AG20443 (cell line): Measurements from ENCODE around the gene DAD1.

Source experiments
- DNase-seq: peaks from one replicate; pipeline ENCODE4 v3.0.0; 2012; ENCODE audit warnings: low spot score, mixed read lengths

Gene DAD1

DNA sequence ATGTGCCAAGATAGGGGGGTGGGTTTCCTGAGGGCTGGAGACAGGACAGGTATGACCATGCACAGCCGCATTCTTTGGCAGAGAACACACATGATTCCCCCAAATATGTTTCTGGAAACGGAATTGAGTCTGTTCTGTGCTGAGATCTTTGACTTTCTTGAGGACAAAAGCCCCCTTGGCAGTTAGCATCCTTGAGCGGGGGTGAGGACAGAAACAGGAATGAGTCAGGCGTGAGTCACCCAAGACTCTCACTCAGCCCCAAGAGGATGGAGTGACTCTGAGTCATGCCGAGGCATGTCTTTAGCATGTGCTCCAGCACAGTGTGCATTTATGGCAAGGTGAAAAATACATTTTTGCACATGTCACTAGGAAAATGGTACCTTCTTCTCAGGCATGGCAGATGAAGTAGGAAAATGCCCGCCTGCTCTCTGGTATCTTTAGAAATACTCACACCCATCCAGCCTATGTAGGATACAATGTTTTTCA lies 52.1 kb downstream of the DAD1 start:
- peak; percentile 93 for DNase-seq

DNA sequence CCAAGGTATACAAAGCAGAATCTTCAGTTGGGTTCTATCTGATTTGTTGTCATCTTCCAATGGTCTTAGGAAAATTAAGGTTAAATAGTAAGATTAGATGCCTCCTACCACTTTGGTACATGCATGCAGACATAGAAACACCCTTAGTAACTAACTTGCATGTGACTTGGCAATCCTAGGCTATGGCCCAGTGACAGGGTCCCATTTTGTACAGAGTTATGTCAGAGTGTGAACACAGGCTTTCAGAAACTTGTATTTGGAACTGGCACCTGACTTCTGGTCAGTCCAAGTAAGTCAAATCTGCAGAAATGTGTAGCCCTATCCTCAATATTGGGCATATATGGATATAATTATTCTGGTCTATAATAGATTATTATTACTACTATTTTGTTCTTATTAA lies 53.1 kb downstream of the DAD1 start:
- DNase-seq = no peak

DNA sequence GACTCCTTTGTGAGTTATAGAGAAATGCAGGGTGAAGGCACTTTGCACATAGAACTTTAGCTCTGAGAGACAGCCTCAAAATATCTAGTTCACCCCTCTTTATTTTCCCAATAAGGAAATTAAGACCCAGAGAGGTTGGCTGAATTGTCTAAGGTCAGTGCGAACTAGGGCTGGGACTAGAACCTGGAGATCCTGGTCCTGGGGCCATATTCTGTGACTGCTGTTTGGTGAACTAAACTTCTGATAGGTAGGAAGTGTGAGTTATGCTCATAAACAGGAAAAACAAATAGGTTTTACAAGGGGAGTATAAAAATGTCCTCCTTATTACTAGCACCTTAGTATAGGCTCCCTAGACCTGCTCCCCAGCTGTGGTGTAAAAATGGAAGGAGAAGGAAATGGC lies 53.9 kb downstream of the DAD1 start:
- no peak for DNase-seq

DNA sequence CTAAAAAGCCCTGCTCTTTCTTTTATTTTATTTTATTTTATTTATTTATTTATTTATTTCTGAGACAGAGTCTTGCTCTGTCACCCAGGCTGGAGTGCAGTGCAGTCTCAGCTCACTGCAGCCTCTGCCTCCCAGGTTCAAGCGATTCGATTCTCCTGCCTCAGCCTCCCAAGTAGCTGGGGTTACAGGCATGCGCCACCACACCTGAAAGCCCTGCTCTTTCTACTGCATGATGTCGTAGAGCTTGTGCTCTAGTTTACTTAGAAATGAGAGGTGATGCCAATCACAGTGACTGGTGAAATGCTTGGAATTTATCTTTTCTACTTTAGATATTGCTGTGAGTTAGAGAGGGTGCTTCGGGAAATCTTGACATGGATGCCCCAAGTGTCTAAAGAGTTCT lies 54.5 kb downstream of the DAD1 start:
- no peak for DNase-seq

DNA sequence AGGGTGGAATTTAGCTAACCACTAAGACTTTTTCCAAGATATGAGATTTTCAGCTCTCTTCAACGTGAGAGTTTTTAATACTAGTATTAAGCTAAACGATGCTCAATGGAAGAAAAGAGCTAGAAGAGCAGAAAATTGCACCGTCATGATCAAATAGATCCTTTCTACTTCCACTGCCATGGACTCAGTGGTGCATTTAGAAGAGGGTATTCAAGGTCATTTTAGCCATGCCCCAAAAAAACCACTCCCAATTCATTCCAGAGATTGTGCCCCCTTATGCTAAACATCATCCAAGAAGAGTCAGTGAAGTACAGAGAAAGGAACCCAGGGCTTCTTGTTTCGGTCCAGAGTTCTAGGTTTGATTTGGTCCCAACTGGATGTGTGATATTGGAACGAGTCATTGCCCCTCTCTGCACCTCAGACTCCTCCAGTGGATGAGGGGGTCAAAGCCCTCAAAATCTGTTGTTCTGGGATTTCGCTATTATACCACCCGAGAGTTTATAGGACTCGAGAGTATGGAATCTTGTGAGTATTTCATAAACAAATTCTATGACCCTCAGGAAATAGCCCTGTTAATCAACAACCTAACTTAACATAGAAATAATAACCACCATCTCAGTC lies 55.2 kb downstream of the DAD1 start:
- no peak for DNase-seq

DNA sequence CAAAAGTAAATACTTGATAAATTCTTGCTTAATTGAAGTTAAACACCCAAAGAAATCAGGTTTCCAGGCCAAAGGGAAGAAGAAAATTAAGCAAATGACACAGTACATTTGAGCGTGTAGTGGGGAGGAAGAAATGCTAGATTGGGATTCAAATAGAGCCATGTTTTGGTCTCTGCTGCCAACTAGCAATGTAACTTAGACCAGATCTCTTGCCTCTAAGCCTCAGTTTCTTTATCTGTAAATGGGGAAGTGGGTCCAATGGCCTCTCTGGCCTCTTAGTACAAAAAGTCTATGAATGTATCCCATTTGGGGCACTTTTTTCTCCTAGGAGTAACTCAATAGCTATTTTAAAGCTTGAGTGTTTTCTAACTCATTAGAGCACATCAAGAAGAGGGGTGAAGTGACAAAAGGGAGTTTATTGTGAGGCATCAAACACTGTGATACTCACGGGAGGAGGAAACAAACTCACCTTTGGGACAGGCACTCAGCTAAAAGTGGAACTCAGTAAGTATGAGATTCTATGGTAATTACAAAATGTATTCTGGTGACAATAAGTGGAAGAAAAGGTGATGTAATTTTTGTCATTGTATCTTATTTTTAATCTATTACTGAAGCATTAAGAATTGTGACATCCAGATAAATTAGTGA lies 55.8 kb downstream of the DAD1 start:
- DNase-seq = no peak

DNA sequence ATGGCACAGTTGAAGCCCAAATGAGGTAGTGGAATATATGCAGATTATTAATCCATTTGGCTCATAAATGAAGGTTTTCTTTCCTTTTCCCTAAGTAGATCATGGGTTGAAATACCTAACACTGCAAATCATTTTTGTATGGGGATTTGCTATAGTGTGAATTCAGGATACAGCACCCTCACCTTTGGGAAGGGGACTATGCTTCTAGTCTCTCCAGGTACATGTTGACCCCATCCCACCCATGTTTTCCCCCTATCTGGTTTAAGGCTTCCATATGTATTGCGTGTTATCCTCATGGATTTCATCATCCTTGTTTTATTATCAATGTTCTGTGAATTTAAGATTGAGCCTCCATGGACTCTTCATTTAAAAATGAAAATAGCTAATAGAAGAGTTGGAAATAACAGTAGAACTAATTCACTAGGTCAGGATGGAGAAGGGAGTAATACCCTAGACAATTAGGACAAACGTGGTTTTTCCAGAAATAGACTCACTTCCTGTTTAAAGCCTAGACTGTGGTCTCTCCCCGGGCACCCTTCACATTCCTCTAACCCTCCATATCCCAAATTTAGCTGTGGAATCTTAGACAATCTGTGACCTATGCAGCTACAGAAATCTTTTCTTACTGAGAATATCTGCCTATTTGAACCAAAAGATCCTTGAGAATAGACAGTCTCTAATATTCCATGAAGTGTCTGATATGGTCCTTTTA lies 56.5 kb downstream of the DAD1 start:
- DNase-seq = peak; percentile 42

DNA sequence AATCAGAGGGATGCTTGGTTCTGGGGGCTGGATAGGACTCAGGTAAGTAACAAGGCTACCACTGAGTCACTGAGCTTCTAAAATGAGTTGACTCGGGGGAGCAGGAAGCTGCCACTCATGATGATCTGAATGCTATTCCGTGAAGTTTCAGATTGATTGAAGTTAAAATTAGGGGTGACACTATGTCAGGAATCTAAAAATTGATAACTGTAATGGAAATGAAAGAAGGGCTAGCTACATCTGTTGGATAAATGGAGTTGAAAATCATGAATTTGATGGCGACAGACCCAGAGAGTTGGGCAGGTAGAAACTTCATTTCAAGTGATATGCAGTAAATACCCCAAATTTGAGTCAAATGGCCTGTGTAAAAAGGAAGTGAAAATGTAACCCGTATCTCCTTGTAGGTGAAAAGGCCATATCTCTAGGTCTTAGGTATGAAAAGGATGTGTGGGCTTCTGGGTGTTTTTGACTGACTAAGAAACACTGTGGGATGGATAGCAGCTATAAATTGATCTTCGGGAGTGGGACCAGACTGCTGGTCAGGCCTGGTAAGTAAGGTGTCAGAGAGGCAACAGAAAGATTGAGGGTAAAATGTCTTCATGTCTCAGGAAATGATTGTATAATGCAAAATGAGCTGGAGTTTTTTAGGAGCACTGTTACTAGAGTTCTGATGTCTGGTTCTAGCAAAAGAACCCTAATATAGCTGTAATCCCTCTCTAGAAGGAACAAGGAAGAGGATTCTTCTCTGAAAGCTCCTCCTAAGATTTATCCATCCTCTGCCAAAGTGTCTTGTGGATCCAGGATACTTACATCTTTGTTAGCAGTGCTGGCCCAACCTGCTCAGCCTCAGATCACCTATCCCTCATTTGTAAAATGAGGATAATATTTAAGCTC lies 57.3 kb downstream of the DAD1 start:
- DNase-seq = no peak

DNA sequence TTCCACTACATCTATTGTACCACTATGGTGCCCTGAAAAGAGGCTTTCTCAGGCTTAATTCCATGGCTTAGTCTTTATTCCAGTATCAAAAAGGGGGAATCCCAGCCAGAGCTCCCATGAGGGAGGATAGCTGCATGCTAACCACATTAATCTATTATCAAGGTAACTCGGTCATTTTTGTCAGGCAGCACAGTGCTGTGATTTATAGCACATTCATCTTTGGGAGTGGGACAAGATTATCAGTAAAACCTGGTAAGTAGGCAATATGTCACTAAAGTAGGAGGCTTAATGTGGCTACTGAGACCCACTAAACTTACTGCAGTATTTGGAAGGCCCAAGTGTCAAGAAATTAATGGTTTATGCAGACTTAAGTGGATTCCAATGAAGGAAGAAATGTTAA lies 58.9 kb downstream of the DAD1 start:
- no peak for DNase-seq

DNA sequence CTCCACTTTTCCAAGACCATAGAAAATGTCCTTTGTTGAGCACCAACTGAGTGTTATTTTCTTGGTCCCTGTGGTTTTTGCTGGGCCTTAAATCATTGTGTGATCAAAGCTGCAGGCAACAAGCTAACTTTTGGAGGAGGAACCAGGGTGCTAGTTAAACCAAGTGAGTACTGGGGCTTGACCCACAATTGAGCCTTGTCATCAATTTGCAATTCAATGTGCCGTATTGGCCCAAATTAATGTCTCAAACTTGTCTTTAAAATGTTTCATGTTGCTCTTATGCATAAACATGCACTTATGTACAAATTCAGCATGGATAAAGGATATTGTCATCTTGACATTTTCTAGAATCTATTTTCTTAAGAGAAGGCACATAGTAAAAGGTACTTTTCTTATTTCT lies 62.3 kb downstream of the DAD1 start:
- DNase-seq = no peak

DNA sequence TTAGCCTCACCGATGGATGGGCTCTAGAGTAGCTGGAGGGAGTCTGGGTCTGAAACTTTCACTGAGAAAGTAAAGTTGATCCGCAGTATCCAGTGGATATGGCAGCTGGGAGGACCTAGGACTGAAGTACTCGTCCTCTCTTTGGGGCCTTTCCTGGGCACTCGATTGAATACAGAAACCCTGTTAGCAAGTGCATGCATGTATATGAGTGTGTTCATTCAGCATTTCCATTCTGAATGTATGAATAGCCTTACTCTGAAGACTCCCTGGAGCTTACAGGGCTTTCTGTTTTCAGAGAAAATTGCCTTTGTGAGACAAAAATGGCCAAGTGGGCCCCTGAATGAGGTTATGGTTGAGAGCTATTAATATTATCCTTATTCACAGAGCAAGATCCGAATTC lies 62.8 kb downstream of the DAD1 start:
- no peak for DNase-seq

DNA sequence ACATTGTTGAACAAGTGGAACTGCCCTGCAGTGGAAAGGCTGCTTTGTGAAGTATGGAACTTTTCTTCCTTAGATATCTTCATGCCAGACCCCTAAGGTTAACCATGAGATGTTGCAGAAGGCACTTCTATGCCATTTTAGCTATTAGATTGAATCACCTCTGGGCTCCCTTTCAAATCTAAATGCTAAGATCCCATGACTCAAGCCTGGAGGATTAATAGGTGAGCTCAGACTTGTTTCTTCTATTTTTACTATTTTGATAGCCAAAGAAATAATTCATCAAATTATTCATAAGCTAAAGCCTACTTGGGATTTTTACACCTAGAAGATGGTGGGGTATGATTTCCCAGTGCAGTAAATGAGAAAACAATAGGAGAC lies 64.3 kb downstream of the DAD1 start:
- no peak for DNase-seq

DNA sequence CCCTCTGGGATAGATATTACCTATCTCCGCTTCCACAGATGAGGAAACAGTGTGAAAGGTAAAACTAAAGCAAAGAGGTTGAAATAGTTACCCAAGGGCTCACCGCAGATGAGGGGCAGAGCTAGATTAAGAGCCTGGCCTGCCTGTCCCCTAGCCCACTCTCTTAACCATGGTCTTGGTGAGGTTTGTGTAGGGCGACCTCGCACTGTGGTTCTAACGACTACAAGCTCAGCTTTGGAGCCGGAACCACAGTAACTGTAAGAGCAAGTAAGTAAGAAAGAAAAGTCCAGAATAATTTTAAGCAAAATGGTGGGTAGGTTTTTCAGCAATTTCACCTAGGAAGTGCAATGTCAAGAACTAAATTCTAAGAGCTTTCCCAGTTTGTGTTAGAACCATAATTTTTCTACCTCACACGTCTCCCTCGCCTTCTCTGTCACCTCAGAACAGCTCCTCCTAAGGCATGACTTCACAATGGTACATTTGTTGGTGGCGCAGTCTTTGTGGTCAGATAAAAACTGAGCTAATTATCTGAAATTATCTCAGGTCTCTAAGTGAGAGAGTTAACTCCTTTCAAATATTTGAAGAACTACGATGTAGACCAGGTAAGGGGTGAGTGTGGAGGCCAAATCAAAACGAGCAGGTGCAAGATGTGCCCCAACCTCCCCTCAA lies 64.8 kb downstream of the DAD1 start:
- DNase-seq = no peak

DNA sequence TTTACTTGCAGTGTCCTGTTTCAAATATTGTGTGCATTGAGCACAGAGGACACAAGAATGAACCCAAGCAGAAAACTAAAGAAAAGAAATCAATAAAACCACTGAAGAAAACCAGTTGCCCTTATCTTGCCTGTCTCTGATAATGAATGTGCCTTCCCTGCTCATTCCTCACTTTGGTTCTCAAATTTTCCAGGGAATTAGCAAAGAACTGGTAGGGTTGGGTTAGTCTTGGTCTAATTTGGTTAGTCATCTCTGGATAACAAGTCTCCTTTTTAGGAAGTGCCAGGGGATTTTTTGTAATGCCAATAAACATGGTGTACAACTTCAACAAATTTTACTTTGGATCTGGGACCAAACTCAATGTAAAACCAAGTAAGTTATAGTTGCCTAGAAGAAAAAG lies 65.7 kb downstream of the DAD1 start:
- no peak for DNase-seq

DNA sequence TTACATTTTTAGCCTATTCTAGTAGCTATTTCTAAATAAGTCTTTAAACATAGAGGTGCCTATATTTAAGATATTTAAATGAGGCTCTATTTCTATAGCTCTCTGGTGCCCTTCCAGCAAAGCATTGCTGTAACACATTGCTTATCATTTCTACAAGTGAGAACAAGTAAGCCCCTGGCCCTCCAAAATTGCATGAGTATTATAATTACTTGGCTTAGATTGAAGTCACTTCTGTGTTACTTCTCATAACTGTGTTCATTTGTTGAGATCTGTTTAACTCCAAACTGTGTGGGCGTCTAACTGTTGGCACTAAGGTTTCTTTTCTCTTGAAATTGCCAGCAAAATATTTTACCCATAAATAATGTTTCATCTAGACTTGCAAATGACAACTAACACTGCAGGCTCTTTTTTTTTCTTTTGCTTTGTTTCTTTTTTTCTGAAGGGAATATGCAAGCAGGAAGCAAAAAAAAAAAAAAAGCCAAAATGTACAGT lies 66.5 kb downstream of the DAD1 start:
- DNase-seq = no peak

DNA sequence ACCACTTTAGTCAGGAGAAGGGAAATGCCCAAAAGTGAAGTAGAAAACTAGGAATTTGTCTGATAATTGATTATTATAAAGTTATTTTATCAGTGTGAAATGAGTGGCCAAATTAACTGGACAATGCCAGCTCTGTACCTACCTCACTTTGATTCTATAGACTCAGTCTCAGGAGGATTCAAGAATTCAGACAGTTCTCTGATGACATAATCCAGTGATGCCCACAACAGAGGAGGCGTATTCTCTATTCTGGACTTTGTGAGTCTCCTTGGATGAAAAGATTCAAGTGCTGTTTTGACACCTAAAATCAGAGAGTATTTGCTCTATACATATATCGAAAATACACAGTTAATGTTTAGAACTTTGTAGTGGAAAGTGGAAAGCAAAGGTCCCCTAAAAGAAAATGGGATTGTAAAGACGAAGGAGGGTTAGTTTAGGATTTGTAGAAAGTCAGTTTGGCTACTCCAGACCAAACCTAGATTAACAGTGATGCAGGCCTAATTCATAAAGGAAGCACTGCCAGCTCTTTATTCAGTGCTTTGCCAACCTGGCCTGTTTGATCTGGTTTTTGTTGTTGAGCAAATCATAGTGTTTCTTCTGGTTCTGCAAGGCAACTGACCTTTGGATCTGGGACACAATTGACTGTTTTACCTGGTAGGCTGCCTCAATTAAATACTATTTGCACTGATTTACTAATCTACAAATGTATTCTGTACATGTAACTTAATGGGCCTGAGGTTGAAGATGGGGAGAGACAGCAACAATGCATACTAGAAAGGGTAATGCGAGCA lies 67.4 kb downstream of the DAD1 start:
- no peak for DNase-seq

DNA sequence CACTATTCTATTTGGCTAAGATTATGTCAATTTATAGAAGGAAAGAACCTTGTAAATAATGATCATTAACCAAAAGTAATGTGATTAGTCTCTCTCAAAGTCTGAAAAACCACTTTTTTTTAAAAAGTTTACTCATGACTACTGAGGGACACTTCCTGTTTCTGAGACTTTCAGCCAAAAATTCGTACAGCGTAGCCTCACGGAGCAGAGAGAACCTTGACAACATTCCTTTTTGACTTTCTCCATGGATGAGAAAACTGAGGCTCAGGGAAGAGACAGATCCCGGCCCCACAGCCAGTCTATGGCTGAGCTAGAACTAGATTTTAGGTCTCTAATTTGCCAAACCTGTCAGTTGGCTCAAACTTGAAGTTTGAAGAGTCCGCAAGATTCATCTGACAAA lies 68.2 kb downstream of the DAD1 start:
- DNase-seq = no peak

DNA sequence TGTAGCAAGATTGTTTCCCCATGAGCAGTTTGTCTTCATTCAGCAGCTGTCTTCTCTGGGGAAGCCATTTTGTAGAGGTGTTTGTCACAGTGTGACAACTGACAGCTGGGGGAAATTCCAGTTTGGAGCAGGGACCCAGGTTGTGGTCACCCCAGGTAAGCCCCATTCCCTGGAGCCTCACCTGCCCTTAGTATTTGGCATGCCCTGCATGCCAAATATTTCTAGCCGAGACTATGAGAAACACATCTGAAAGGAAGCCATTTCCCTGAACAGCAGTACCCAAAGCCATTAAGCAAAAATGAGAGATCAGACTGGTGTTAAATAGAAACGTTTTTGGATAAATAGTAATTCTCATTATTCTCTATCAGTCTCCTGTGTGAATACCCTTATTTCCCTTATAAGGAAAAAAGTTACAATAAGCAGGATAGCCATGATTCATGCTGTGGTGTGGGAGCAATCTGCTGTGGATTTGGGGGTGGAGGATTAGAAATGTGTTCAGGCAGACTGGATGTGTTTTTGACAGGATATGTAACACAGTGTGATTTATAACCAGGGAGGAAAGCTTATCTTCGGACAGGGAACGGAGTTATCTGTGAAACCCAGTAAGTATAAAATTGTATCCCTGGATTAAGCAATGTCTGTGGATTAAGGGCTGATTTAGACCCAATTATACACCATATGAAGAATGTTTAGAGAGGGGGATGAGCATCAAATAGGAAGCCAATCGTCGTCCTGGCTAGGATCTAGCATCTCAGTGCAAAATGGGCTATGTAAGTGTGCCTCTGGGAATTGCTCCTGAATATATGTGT lies 68.9 kb downstream of the DAD1 start:
- peak; percentile 21 for DNase-seq

DNA sequence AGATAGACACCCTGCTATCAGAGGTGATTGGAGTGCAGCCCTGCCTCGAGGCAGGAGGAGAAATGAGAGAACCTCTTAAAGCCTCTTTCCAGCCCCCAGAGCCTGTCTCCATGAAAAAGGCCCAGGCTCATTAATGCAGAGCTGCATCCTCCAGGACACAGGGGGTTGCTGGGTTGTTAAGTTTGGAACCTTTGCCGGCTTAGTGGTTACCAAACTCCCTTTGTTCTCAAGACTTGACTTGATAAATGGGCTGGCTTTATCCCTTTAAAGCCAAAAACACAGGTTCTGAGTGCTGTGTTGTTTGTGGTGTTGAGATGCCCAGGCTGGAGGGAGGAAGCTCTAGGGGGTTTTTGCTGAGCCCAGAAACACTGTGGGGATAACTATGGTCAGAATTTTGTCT lies 71.0 kb downstream of the DAD1 start:
- DNase-seq = no peak

DNA sequence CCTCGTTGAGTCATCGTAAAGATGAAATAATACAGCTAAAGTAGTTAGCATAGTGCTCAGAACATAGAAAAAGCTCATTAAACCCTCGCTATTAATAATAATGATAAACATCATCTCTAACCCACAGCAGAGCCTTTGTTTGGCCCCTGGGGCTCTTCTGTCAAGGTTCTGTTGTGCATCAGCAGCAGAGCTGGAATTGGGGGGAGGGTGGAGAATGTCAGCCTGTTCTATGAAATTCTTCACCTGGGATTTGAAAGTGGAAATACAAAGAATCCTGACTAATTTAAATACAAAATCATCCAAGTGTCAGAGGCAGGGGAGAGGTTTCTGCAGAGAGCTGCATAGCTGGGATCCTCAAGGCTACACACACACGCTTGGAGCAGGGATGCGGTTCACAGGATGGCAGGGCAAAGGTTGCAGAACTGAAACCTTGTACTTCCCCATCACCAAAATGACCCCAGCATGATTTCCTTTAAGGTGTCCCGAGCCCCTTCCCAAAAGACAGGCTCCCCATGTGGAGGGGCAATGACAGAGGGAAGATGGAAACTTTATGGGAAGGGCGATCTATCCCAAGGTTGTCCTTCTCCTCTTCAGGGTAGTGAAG lies 71.8 kb downstream of the DAD1 start:
- no peak for DNase-seq
